Gastroesophageal sphincter (tissue), 4 donors: ENCODE results near the gene EXO1. TPM values are rescaled to one million over a fixed set of nuclear protein-coding genes. Genes with fewer than 3 reads are reported as not detected.

Experiments used
- ATAC-seq: fragments of 150-250 bp; one replicate; pipeline ENCODE4 v1.9.1; 2016; ENCODE audit warnings: mild to moderate bottlenecking, moderate library complexity
- H3K27ac ChIP-seq, 4 donors: fragments of 200-600 bp; sonication (generic) in 3 of 4; 1 replicate in 3 of 4; 2 replicates in 1 of 4; pipeline ENCODE4 v1.5.1; 2016 to 2019
- H3K27me3 ChIP-seq: fragments of 200-600 bp; sonication (generic); one replicate; pipeline ENCODE4 v1.5.1; 2019
- H3K36me3 ChIP-seq, 2 donors: fragments of 200-600 bp; sonication (generic); one replicate each; pipeline ENCODE4 v1.5.1; 2019; ENCODE audit warnings: control low read depth in 1 of 2
- H3K4me1 ChIP-seq, 3 donors: fragments of 200-600 bp; sonication (generic); 1 replicate in 2 of 3; 2 replicates in 1 of 3; pipeline ENCODE4 v1.5.1; 2016 to 2019; ENCODE audit warnings: control low read depth in 2 of 3
- H3K4me3 ChIP-seq, 2 donors: fragments of 200-600 bp; sonication (generic); one replicate each; pipeline ENCODE4 v1.5.1; 2019; ENCODE audit warnings: mild to moderate bottlenecking in 1 of 2, moderate library complexity in 1 of 2
- H3K9me3 ChIP-seq, 3 donors: fragments of 200-600 bp; sonication (generic); one replicate each; pipeline ENCODE4 v1.5.1; 2017 to 2019; ENCODE audit warnings: control low read depth in 2 of 3
- EP300 ChIP-seq: sonication (generic); formaldehyde crosslinking; IDR thresholded peaks from one replicate; pipeline ENCODE4 v1.6.1; 2017; ENCODE audit warnings: antibody characterized with exemption, mild to moderate bottlenecking
- POLR2A ChIP-seq, 2 donors: fragments of 450-650 bp; IDR thresholded peaks; one replicate each; pipeline ENCODE4 v1.6.1; 2017; ENCODE audit warnings: antibody characterized with exemption in 2 of 2, mild to moderate bottlenecking in 2 of 2, moderate library complexity in 1 of 2
- POLR2AphosphoS5 ChIP-seq: sonication (generic); formaldehyde crosslinking; IDR thresholded peaks from one replicate; pipeline ENCODE4 v1.6.1; 2017; ENCODE audit warnings: antibody characterized with exemption
- WGBS, 2 donors: methylation state at CpG; one replicate each; pipeline ENCODE4 v1.1.5; 2018; ENCODE audit warnings: low coverage in 1 of 2; 5-methylcytosine and 5-hydroxymethylcytosine counted together
- total RNA-seq, 4 donors: library from RNA; depleted of rRNA; stranded (reverse); fragments of >200 nt; gene quantifications; one replicate each; pipeline ENCODE4 v1.1.0, GENCODE V29; 2016
- TF ChIP-seq, protein P1 (sequence below), 4 experiments: fragments of 200-600 bp in 2 of 4; fragments of 450-650 bp in 2 of 4; sonication (generic) in 1 of 4; IDR thresholded peaks; one replicate each; pipeline ENCODE4 v1.5.1; 2017 to 2019; ENCODE audit warnings: antibody characterized with exemption in 4 of 4, mild to moderate bottlenecking in 2 of 4, moderate library complexity in 2 of 4

Gene EXO1
- total RNA-seq, 4 donors from 2014 or later, result 0.30 TPM; not detected in 3

DNA sequence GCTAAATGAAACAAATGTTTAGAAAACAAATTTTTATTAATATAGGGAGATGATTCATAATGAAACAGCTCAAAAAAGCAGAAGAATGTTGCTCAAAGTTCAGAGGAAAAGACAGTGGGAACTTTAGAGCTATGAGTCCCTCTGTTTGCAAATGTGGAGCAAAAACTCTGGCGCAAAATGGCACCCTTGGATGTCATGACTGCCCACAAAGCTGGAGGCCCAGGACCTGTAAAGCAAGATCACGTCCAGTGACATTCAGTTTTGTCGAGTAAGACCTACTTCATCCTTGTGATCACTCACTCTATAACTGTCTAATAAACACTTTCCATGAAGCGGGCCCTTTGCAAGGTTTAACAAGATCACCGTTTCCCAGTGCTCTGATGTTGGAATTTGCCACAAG lies 9.1 kb upstream of the EXO1 start:
- H3K27ac ChIP-seq, result no peak overlapping the region
- H3K4me3 ChIP-seq, result no peak overlapping the region
- peaks cover 11% of the 10 kb centered on the region for H3K27me3 ChIP-seq
- 88 to 94% methylated on average over 5 of the region's 5 CpGs for WGBS, 2 donors
- no peak for ATAC-seq
- no peaks in the 10 kb centered on the region for H3K4me1 ChIP-seq
- H3K36me3 ChIP-seq, result no peaks in the 10 kb centered on the region
- TF ChIP-seq POLR2A (IDR thresholded peaks at IDR 0.05) (no peak), POLR2AphosphoS5 (no peak)
- H3K9me3 ChIP-seq, result no peaks in the 10 kb centered on the region

DNA sequence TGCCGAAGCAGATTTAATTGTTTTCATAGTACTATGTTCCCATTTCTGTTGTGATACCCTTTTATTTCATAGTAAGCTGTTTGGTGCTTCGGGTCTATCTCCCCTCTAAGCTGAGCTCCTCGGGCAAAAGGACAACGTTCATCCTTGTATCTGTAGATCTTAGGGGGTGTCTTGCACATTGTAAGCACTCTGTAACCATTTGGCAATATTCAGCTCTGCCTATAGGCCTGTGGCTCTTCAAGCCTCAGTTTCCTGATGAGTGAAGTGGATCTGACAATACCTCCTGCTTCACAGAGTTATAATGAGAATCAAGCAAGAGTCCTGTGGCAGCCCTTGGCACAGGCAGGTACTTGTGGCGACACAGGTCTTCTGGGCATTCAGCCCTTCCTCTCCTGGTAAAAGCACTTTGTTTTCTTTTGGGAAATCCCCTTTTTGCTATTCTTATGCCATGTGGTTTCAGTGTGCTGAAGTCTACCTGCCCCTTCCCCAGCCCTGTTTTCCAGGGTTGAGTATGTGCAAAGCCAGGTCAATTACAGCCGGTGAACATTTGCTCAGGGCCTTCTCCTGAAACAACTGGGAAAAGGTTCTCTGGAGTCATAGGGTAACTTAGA lies 8.5 kb upstream of the EXO1 start:
- H3K4me3 ChIP-seq, result no peak overlapping the region
- H3K36me3 ChIP-seq, result no peaks in the 10 kb centered on the region
- no peaks in the 10 kb centered on the region for H3K4me1 ChIP-seq
- ATAC-seq, result no peak
- TF ChIP-seq EP300, result no peak
- TF ChIP-seq POLR2AphosphoS5, result no peak
- no peak for TF ChIP-seq POLR2A (IDR thresholded peaks at IDR 0.05)
- TF ChIP-seq, protein P1, sequence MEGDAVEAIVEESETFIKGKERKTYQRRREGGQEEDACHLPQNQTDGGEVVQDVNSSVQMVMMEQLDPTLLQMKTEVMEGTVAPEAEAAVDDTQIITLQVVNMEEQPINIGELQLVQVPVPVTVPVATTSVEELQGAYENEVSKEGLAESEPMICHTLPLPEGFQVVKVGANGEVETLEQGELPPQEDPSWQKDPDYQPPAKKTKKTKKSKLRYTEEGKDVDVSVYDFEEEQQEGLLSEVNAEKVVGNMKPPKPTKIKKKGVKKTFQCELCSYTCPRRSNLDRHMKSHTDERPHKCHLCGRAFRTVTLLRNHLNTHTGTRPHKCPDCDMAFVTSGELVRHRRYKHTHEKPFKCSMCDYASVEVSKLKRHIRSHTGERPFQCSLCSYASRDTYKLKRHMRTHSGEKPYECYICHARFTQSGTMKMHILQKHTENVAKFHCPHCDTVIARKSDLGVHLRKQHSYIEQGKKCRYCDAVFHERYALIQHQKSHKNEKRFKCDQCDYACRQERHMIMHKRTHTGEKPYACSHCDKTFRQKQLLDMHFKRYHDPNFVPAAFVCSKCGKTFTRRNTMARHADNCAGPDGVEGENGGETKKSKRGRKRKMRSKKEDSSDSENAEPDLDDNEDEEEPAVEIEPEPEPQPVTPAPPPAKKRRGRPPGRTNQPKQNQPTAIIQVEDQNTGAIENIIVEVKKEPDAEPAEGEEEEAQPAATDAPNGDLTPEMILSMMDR (IDR thresholded peaks at IDR 0.05), result no peak
- H3K27me3 ChIP-seq, result peaks cover 6% of the 10 kb centered on the region
- 86 to 91% methylated on average over 4 to 6 of the region's 6 CpGs for WGBS, 2 donors
- H3K27ac ChIP-seq, result no peak overlapping the region
- no peaks in the 10 kb centered on the region for H3K9me3 ChIP-seq

DNA sequence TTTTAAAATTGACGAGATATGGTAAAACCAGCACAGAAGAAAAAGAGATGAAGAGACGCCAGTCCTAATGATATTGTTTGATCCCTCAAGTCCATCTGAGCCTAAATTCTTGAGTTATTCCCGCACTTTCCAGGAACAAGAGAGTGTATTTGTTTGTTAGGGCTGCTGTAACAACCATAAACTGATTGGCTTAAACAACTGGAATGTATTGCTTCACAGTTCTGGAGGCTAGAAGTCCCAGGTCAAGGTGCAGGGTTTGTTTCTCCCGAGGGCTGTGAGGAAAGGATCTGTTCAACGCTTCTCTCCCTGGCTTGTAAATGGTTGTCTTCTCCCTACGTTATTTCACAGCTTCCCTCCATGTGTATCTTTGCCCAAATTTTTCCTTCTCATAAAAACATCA lies 7.8 kb upstream of the EXO1 start:
- H3K27me3 ChIP-seq, result peaks cover under 1% of the 10 kb centered on the region
- 80 to 100% methylated on average over 3 to 6 of the region's 6 CpGs for WGBS, 2 donors
- no peak for ATAC-seq
- H3K36me3 ChIP-seq, result no peaks in the 10 kb centered on the region
- H3K4me1 ChIP-seq, result no peaks in the 10 kb centered on the region
- no peak overlapping the region for H3K27ac ChIP-seq
- no peak overlapping the region for H3K4me3 ChIP-seq
- TF ChIP-seq, protein P1 (IDR thresholded peaks at IDR 0.05), result no peak
- TF ChIP-seq EP300, result no peak
- no peak for TF ChIP-seq POLR2A (IDR thresholded peaks at IDR 0.05)
- TF ChIP-seq POLR2AphosphoS5, result no peak
- no peaks in the 10 kb centered on the region for H3K9me3 ChIP-seq

DNA sequence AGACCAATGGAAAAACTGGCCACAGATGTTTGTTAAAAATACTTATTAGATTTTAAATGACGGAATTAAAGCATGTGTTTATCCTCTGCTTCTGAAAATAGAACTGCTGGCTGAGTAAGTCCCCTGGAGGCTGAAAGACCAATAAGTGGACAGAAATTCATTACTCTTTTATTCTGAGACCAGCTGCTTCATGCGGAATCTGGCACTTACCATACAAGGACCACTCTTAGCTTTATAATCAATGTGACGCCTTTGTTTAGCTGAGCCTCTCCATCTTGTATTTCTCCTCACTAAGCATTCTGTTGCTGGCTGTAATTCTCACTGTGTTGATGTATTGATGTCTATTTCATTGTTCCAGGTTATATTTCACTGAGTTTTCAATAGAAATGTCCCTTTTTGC lies 6.3 kb upstream of the EXO1 start:
- Histone ChIP-seq H3K4me1 (no peaks in the 10 kb centered on the region), H3K9me3 (no peaks in the 10 kb centered on the region), H3K27ac (no peak overlapping the region), H3K27me3 (no peaks in the 10 kb centered on the region), H3K36me3 (no peaks in the 10 kb centered on the region), H3K4me3 (no peak overlapping the region)
- WGBS, 2 donors, result 26 to 32% methylated on average over 3 of the region's 3 CpGs
- TF ChIP-seq, protein P1 (IDR thresholded peaks at IDR 0.05), result no peak
- no peak for TF ChIP-seq POLR2A (IDR thresholded peaks at IDR 0.05)
- TF ChIP-seq EP300, result no peak
- TF ChIP-seq POLR2AphosphoS5, result no peak
- no peak for ATAC-seq

DNA sequence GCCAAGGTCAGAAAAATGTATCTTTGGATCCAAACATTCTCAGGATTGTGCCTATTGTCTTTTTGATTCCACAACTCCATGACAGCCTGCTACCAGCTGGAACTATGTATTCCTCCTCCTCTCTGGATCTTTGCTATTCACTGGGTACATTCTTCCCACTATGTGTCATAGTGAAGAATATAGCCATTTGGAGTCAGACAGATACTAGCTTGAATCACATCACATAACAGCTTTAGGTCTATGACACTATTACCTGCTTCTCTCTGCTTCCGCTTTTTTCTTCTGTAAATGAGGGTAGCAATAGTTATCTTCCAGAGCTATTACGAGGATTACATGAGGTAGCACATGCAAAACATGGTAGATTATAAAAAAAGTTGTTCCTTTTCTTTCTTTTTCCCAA lies 5.4 kb upstream of the EXO1 start:
- Histone ChIP-seq H3K4me1 (peaks cover 0 to 7% (median 0%) of the 10 kb centered on the region in 3 donors), H3K27me3 (no peaks in the 10 kb centered on the region), H3K9me3 (no peaks in the 10 kb centered on the region), H3K4me3 (no peak overlapping the region), H3K36me3 (no peaks in the 10 kb centered on the region), H3K27ac (no peak overlapping the region)
- TF ChIP-seq, protein P1 (IDR thresholded peaks at IDR 0.05), result no peak
- TF ChIP-seq EP300 (no peak), POLR2AphosphoS5 (no peak), POLR2A (IDR thresholded peaks at IDR 0.05) (no peak)
- WGBS, 2 donors, result 75 to 85% methylated on average over 2 of the region's 2 CpGs
- no peak for ATAC-seq
